ENCODE data around the gene HMGB1.

Gene HMGB1

DNA sequence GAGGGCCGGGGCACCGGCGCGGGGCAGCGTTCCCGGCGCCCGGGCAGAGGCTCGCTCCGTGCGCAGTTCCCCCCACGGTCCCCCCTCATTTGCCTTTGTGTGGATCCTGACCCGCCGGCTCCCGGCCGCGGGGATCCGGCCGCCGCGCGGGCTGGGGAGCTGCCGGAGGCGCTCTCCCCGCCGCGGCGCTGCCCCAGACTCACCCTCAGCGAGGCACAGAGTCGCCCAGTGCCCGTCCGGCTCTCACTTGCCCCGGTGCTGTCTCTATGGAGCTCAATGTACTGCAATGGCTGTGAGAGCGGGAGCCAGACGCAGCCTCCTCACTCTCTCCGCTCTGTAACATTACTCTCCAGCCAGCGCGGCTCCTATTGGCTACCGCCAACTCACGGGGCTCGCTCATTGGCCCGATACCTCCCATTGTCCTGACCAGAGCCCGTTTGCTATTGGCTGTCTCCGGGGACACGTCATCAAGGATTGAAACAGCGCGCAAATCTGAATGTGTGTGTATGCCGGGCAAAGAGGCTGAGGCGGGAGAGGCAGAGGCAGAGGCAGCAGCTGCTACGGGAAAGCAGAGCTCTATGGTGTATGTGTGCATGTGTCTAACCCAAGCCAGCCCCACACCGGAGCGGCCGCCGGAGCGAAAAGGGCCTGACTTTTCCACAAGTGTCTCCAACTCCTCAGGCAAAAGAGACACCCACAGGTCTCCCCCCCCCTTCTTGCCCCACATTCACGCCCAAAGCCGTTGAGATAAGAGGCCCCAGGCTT is at the start of gene HMGB1:
TSS of gene HMGB1 (minus strand) at position 344 of the 765 bp plus-strand sequence. CDS start 2,256 bp downstream, outside the sequence.
- peak; percentile 96 for DNase-seq (ENCODE audit: low read depth)
- peak within 1 kb of the TSS; percentile 68 for H3K4me3 ChIP-seq (ENCODE audit: low read depth, low read length)
- TF ChIP-seq, protein P1, sequence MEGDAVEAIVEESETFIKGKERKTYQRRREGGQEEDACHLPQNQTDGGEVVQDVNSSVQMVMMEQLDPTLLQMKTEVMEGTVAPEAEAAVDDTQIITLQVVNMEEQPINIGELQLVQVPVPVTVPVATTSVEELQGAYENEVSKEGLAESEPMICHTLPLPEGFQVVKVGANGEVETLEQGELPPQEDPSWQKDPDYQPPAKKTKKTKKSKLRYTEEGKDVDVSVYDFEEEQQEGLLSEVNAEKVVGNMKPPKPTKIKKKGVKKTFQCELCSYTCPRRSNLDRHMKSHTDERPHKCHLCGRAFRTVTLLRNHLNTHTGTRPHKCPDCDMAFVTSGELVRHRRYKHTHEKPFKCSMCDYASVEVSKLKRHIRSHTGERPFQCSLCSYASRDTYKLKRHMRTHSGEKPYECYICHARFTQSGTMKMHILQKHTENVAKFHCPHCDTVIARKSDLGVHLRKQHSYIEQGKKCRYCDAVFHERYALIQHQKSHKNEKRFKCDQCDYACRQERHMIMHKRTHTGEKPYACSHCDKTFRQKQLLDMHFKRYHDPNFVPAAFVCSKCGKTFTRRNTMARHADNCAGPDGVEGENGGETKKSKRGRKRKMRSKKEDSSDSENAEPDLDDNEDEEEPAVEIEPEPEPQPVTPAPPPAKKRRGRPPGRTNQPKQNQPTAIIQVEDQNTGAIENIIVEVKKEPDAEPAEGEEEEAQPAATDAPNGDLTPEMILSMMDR (IDR thresholded peaks at IDR 0.05; ENCODE audit: control insufficient read depth, extremely low read depth, insufficient read depth), result no peak

- H3K4me3 ChIP-seq (ENCODE audit: low read depth, low read length), result no peak overlapping the region
- no peak for DNase-seq (ENCODE audit: low read depth)
- TF ChIP-seq, protein P1 (IDR thresholded peaks at IDR 0.05; ENCODE audit: control insufficient read depth, extremely low read depth, insufficient read depth), result no peak
Observed at GRCh38 chr13:30510811-30511371, 45.2 kb upstream of the HMGB1 start.

GRCh38 chr13:30510091-30510490 is 44.4 kb upstream of the HMGB1 start:
- no peak overlapping the region for H3K4me3 ChIP-seq (ENCODE audit: low read depth, low read length)
- DNase-seq (ENCODE audit: low read depth), result no peak
- TF ChIP-seq, protein P1 (IDR thresholded peaks at IDR 0.05; ENCODE audit: control insufficient read depth, extremely low read depth, insufficient read depth), result no peak

- no peak overlapping the region for H3K4me3 ChIP-seq (ENCODE audit: low read depth, low read length)
- TF ChIP-seq, protein P1 (IDR thresholded peaks at IDR 0.05; ENCODE audit: control insufficient read depth, extremely low read depth, insufficient read depth), result no peak
- DNase-seq (ENCODE audit: low read depth), result no peak
Observed at GRCh38 chr13:30509254-30510050, 43.7 kb upstream of the HMGB1 start.

DNA sequence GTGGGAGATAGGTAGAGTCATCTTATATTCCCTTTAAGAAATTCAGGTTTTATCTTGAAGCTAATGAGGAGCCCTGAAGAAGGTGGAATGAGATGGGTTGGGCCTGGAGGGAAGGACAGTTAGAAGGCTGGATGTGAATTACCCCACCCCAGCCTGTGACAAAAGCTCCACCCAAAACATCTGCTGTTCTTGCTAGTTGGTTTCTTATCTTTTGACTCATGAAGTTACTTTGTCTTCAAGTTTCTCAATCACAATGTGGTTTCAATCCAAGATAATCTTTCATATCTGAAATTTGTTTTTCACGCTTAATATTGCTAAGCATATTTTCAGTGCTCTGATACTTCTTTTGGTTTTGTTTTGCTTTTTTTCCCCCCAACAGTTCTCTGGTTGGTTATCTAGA is 38.3 kb upstream of the HMGB1 start:
- no peak overlapping the region for H3K4me3 ChIP-seq (ENCODE audit: low read depth, low read length)
- DNase-seq (ENCODE audit: low read depth), result no peak
- TF ChIP-seq, protein P1 (IDR thresholded peaks at IDR 0.05; ENCODE audit: control insufficient read depth, extremely low read depth, insufficient read depth), result no peak

DNA sequence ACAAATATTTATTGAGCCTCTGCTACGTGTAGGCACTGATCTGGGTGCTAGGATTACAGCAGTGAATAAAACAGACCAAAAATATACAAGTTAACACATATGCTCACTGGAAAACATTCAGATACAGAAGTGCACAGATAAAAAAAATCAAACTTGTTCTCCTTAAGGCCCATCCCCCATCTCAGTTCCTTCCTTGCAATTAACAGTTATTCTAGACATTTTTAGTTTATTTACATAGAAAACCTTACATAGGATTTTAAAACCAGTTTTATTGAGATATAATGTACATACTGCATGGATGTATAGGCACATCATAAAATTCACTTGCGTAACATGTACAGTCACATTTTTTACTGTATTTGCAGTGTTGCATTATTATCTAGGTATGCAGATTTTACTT is 36.5 kb upstream of the HMGB1 start:
- DNase-seq (ENCODE audit: low read depth), result no peak
- H3K4me3 ChIP-seq (ENCODE audit: low read depth, low read length), result no peak overlapping the region
- TF ChIP-seq, protein P1 (IDR thresholded peaks at IDR 0.05; ENCODE audit: control insufficient read depth, extremely low read depth, insufficient read depth), result no peak
